ENCODE results near the gene C10orf90.
A peak's percentile ranks its signal among the peaks of the same experiment; 100 is the strongest.

Gene C10orf90

GRCh38 chr10:126470991-126471390, 199.5 kb downstream of the C10orf90 start:
- ChIA-PET POLR2A (no interaction called here), CTCF (no interaction called here)
- DNase-seq (ENCODE audit: extremely low spot score) = no peak
- no peak for TF ChIP-seq L3MBTL2 (conservative IDR thresholded peaks at IDR 0.05)
- no peak for TF ChIP-seq SUZ12 (IDR thresholded peaks at IDR 0.05)
- TF ChIP-seq, protein P1, sequence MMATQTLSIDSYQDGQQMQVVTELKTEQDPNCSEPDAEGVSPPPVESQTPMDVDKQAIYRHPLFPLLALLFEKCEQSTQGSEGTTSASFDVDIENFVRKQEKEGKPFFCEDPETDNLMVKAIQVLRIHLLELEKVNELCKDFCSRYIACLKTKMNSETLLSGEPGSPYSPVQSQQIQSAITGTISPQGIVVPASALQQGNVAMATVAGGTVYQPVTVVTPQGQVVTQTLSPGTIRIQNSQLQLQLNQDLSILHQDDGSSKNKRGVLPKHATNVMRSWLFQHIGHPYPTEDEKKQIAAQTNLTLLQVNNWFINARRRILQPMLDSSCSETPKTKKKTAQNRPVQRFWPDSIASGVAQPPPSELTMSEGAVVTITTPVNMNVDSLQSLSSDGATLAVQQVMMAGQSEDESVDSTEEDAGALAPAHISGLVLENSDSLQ (IDR thresholded peaks at IDR 0.05) = no peak
- TF ChIP-seq NFRKB (IDR thresholded peaks at IDR 0.05) = no peak
- no peak for TF ChIP-seq ZNF384 (IDR thresholded peaks at IDR 0.05)
- no peak for TF ChIP-seq TARDBP (IDR thresholded peaks at IDR 0.05)
- no peak for TF ChIP-seq CTBP1 (IDR thresholded peaks at IDR 0.05; ENCODE audit: borderline replicate concordance)
- no peak for TF ChIP-seq ELF4 (IDR thresholded peaks at IDR 0.05)
- no peak for TF ChIP-seq BHLHE40 (IDR thresholded peaks at IDR 0.05; ENCODE audit: borderline replicate concordance)
- TF ChIP-seq HDGF (IDR thresholded peaks at IDR 0.05; ENCODE audit: borderline replicate concordance) = no peak

- no peak for DNase-seq (ENCODE audit: extremely low spot score)
- ChIA-PET POLR2A (no interaction called here), CTCF (no interaction called here)
- TF ChIP-seq SUZ12 (IDR thresholded peaks at IDR 0.05) = no peak
- TF ChIP-seq ELF4 (IDR thresholded peaks at IDR 0.05) = no peak
- no peak for TF ChIP-seq NFRKB (IDR thresholded peaks at IDR 0.05)
- no peak for TF ChIP-seq LEF1 (IDR thresholded peaks at IDR 0.05; ENCODE audit: borderline replicate concordance)
- no peak for TF ChIP-seq FOXM1 (IDR thresholded peaks at IDR 0.05; ENCODE audit: borderline replicate concordance)
- no peak for TF ChIP-seq FOXA1 (IDR thresholded peaks at IDR 0.05)
- no peak for TF ChIP-seq L3MBTL2 (conservative IDR thresholded peaks at IDR 0.05)
- TF ChIP-seq HDGF (IDR thresholded peaks at IDR 0.05; ENCODE audit: borderline replicate concordance) = no peak
- no peak for TF ChIP-seq TARDBP (IDR thresholded peaks at IDR 0.05)
- TF ChIP-seq, protein P1 (IDR thresholded peaks at IDR 0.05) = no peak
- TF ChIP-seq ARNT (IDR thresholded peaks at IDR 0.05) = no peak
- TF ChIP-seq SP1 (IDR thresholded peaks at IDR 0.05) = no peak
Observed at GRCh38 chr10:126469692-126470091, 200.8 kb downstream of the C10orf90 start.

DNA sequence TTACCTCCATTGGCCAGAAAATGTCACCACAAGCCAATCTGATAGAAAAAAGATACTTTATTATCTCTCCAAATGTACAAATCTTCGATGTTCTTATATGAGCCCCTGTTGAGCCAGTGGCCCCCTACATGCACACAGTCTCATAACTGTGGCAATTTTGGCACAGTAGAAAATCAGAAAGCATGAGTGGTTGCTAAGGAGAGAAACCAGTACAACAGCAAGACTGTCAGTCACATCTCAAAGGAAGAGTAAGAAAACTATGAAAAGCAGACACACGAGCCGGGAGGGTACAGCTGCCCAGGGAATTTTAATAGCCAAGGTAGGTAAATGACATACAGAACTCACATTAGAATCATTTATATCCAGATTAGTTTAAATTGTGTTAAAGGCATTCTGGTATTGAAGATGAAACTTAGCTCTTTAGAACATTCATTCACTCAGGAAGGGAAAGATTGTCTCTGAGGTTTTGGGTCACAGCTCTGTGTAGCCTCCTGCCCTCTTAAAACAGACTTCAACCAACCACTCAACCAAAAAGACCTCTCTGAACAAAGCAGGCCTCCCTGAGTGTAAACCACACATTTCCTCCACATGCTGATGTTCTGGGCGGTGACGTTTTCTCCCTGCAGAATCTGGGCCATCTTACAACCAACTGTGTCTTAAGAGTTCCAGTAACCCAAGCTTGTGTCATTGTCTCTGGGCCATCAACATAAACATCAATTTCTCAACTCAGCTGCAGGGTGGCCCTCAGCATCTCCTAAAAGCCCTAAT, 201.4 kb downstream of the C10orf90 start:
- TF ChIP-seq FOXK2 (IDR thresholded peaks at IDR 0.05) (no peak), CTBP1 (IDR thresholded peaks at IDR 0.05; ENCODE audit: borderline replicate concordance) (no peak), SUZ12 (IDR thresholded peaks at IDR 0.05) (no peak), NFRKB (IDR thresholded peaks at IDR 0.05) (no peak), HDGF (IDR thresholded peaks at IDR 0.05; ENCODE audit: borderline replicate concordance) (no peak), ARNT (IDR thresholded peaks at IDR 0.05) (no peak), BHLHE40 (IDR thresholded peaks at IDR 0.05; ENCODE audit: borderline replicate concordance) (no peak), SP1 (IDR thresholded peaks at IDR 0.05) (no peak), ZNF384 (IDR thresholded peaks at IDR 0.05) (no peak), FOXA1 (IDR thresholded peaks at IDR 0.05) (no peak), LEF1 (IDR thresholded peaks at IDR 0.05; ENCODE audit: borderline replicate concordance) (no peak), FOXM1 (IDR thresholded peaks at IDR 0.05; ENCODE audit: borderline replicate concordance) (no peak), L3MBTL2 (conservative IDR thresholded peaks at IDR 0.05) (no peak), ELF4 (IDR thresholded peaks at IDR 0.05) (no peak), TARDBP (IDR thresholded peaks at IDR 0.05) (no peak)
- TF ChIP-seq, protein P1 (IDR thresholded peaks at IDR 0.05) = no peak
- POLR2A ChIA-PET = no interaction called here
- DNase-seq (ENCODE audit: extremely low spot score) = no peak
- CTCF ChIA-PET = no interaction called here

GRCh38 chr10:126468467-126468866, 202.0 kb downstream of the C10orf90 start:
- ChIA-PET POLR2A (no interaction called here), CTCF (no interaction called here)
- TF ChIP-seq FOXM1 (IDR thresholded peaks at IDR 0.05; ENCODE audit: borderline replicate concordance) = no peak
- no peak for TF ChIP-seq L3MBTL2 (conservative IDR thresholded peaks at IDR 0.05)
- TF ChIP-seq ZNF384 (IDR thresholded peaks at IDR 0.05) = no peak
- TF ChIP-seq TARDBP (IDR thresholded peaks at IDR 0.05) = no peak
- TF ChIP-seq CTBP1 (IDR thresholded peaks at IDR 0.05; ENCODE audit: borderline replicate concordance) = no peak
- TF ChIP-seq ELF4 (IDR thresholded peaks at IDR 0.05) = no peak
- no peak for TF ChIP-seq SP1 (IDR thresholded peaks at IDR 0.05)
- TF ChIP-seq FOXK2 (IDR thresholded peaks at IDR 0.05) = no peak
- TF ChIP-seq ARNT (IDR thresholded peaks at IDR 0.05) = no peak
- TF ChIP-seq NFRKB (IDR thresholded peaks at IDR 0.05) = no peak
- TF ChIP-seq BHLHE40 (IDR thresholded peaks at IDR 0.05; ENCODE audit: borderline replicate concordance) = no peak
- TF ChIP-seq LEF1 (IDR thresholded peaks at IDR 0.05; ENCODE audit: borderline replicate concordance) = no peak
- no peak for DNase-seq (ENCODE audit: extremely low spot score)

DNA sequence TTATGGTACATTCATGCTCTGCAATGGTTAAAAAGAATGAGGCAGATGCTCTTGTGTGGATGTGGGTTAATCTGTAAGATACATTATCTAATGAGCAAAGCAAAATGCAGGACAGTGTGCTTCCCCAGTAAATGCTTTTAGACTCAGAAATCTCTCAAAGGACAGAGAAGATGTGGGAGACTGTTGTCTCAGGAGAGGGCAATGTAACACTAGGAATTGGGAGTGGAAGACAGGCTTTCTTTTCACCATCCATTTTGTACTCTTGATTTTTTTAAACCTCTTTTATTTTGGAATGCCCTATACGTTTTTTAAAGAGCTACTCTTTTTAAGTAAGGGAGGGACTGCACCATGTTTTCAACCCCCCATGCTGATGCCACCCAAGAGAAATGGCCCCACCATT, 204.7 kb downstream of the C10orf90 start:
- CTCF ChIA-PET = no interaction called here
- DNase-seq (ENCODE audit: extremely low spot score) = no peak
- POLR2A ChIA-PET = no interaction called here
- no peak for TF ChIP-seq ZNF384 (IDR thresholded peaks at IDR 0.05)
- TF ChIP-seq ARNT (IDR thresholded peaks at IDR 0.05) = no peak

GRCh38 chr10:126463286-126463685, 207.2 kb downstream of the C10orf90 start:
- DNase-seq (ENCODE audit: extremely low spot score) = peak; percentile 3
- CTCF ChIA-PET = no interaction called here
- POLR2A ChIA-PET = no interaction called here
- TF ChIP-seq FOXM1 (IDR thresholded peaks at IDR 0.05; ENCODE audit: borderline replicate concordance) = no peak
- TF ChIP-seq ARNT (IDR thresholded peaks at IDR 0.05) = no peak
- no peak for TF ChIP-seq LEF1 (IDR thresholded peaks at IDR 0.05; ENCODE audit: borderline replicate concordance)
- no peak for TF ChIP-seq TARDBP (IDR thresholded peaks at IDR 0.05)
- no peak for TF ChIP-seq FOXK2 (IDR thresholded peaks at IDR 0.05)
- TF ChIP-seq CTBP1 (IDR thresholded peaks at IDR 0.05; ENCODE audit: borderline replicate concordance) = no peak
- no peak for TF ChIP-seq L3MBTL2 (conservative IDR thresholded peaks at IDR 0.05)

All from HEK293T (cell line).